HG03064 (cell line): ENCODE data around the gene FREY1.
A peak's percentile ranks its signal among the peaks of the same experiment; 100 is the strongest.

Experiments
- ATAC-seq: cut with Tn5 transposase; IDR thresholded peaks from one replicate; pipeline ENCODE4 v1.9.1; 2021; ENCODE audit warnings: low read depth; ENCODE audit not compliant: unreplicated experiment

Gene FREY1

GRCh38 chr11:45929486-45930030 is 22.5 kb upstream of the FREY1 start:
- ATAC-seq = peak; percentile 7

DNA sequence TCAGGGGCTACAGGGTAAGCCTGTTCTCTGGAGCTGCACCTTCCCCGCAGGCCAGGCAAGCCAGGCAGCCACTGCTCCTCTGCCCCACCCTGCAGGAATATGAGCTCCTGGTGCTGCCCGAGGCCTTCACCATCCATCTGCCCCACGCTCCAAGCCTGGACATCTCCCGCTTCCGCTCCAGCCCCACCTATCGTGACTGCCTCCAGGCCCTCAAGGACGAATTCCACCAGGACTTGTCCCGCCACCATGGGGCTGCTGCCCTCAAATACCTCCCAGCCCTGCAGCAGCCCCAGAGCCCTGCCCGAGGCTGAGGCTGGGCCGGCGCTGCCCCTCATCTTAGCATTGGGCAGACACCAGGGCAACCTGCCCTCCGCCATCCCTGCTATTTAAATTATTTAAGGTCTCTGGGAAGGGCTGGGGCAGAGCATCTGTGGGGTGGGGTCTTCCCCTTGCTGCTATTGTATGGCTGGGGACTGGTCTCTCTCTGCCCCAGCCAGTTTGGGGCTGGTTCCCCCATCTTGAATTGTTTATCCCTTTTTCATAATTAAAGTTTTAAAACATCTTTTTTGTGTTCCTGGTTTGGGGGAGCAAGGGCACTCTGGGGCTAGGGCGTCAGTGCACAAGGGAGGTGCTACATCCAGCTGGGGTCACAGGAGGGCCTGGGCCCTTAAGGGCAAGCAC is 21.6 kb upstream of the FREY1 start:
- no peak for ATAC-seq

GRCh38 chr11:45927684-45928413 is 20.8 kb upstream of the FREY1 start:
- no peak for ATAC-seq

- ATAC-seq = no peak
These were observed 20.2 kb upstream of the FREY1 start for GRCh38 chr11:45927332-45927683.

DNA sequence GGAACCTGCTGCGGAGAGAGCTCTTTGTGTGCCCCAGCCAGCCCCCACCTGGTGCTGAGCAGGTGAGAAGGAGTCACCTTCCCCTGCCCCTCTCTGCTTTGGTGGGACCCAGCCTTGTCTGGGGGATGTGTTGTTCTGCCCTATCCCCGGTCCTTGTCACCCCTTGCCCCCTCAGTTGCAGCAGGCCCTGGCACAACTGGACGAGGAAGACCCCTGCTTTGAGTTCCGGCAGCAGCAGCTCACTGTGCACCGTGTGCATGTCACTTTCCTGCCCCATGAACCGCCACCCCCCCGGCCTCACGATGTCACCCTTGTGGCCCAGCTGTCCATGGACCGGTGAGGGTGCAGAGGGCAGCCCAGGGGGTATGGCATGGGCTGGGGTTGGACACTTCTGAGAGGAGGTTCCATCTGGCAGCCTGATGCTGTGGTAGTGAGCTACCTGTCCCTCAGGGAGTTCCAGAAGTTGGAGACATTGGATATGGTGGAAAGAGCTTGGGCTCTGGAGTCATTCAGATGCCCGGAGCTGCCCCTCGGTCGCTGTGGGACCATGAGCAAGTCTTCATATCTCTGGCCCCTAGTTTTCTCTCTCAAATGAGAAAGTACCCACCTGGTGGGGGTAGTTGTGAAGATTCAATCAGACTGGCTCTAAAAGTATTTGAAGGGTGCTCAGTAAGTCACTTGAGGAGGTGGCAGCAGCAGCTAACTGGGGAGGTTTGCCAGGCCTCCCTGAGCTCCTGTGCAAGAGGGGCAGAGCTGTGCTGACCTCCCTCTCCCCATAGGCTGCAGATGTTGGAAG is 19.7 kb upstream of the FREY1 start:
- ATAC-seq = no peak

- ATAC-seq = no peak
These were observed 18.9 kb upstream of the FREY1 start for GRCh38 chr11:45926001-45926401.

DNA sequence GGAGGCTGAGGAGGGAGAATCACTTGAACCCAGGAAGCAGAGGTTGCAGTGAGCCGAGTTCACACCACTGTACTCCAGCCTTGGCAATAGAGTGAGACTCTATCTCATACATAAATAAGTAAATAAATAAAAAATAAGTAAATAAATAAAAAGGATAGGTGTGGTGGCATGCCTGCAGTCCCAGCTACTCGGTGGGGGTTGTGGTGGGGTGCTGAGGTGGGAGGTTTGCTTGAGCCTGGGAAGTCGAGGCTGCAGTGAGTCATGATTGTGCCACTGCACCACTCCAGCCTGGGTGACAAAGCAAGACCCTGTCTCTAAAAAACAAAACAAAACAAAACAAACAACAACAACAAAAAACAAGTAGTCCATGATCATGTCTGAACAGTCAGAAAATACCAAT is 18.5 kb upstream of the FREY1 start:
- no peak for ATAC-seq

GRCh38 chr11:45924927-45925326 is 17.9 kb upstream of the FREY1 start:
- ATAC-seq = no peak

DNA sequence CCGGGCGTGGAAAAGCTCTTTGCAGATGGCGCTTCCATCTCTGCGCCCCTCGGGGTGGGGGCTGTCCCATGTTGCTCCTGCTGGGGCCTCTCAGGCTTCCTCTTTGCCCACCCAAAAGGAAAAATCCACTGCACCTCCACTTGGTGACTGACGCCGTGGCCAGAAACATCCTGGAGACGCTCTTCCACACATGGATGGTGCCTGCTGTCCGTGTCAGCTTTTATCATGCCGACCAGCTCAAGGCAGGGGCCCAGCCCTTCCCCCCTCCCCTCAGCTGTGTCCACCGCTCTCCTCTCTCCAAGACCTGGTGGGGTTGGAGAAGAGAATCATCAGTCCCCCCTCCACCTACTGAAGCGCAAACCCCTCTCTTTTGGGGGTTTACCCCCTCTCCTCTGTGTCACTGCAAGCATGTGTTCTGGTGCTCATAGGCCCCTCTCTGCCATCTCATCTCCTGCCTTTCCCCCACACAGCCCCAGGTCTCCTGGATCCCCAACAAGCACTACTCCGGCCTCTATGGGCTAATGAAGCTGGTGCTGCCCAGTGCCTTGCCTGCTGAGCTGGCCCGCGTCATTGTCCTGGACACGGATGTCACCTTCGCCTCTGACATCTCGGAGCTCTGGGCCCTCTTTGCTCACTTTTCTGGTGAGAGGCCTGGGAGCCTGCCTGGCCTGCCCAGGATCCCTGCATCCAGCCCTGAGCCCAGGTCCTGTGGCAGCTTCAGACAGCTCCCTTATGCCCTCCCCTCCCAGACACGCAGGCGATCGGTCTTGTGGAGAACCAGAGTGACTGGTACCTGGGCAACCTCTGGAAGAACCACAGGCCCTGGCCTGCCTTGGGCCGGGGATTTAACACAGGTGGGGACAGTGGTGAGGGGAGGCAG is 17.2 kb upstream of the FREY1 start:
- ATAC-seq = no peak

DNA sequence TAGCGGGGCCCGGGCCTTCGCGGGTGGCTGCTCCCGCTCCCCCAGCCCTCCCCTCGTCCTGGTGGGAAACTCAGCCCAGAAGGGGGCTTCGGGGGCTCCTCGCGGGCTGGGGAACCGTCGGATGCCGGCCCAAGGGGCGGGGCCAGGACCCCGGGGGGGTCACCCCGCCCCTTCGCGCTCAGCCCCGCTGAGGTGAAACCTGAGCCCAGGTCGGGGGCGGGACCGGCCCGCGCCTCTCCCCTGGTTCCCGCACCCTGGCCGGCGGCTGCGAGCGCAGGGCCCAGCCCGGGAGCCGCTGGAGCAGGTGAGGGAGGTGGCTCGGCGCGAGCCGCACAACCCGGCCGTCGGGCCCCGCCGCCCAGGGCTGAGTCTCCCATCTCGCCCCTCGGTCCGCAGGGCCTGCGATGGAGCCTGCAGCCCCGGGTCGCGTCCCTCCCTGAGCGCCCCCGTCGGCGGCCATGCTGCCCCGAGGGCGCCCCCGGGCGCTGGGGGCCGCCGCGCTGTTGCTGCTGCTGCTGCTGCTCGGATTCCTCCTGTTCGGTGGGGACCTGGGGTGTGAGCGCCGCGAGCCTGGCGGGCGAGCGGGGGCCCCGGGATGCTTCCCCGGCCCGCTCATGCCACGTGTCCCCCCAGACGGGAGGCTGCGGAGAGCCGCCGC is 15.5 kb upstream of the FREY1 start, which contains the start of gene LARGE2:
Gene LARGE2 (plus strand): TSS at position 232 of the 658 bp plus-strand sequence. CDS start 227 bp downstream, at position 459.
- ATAC-seq = no peak

GRCh38 chr11:45921561-45922424 is 14.7 kb upstream of the FREY1 start:
- no peak for ATAC-seq

DNA sequence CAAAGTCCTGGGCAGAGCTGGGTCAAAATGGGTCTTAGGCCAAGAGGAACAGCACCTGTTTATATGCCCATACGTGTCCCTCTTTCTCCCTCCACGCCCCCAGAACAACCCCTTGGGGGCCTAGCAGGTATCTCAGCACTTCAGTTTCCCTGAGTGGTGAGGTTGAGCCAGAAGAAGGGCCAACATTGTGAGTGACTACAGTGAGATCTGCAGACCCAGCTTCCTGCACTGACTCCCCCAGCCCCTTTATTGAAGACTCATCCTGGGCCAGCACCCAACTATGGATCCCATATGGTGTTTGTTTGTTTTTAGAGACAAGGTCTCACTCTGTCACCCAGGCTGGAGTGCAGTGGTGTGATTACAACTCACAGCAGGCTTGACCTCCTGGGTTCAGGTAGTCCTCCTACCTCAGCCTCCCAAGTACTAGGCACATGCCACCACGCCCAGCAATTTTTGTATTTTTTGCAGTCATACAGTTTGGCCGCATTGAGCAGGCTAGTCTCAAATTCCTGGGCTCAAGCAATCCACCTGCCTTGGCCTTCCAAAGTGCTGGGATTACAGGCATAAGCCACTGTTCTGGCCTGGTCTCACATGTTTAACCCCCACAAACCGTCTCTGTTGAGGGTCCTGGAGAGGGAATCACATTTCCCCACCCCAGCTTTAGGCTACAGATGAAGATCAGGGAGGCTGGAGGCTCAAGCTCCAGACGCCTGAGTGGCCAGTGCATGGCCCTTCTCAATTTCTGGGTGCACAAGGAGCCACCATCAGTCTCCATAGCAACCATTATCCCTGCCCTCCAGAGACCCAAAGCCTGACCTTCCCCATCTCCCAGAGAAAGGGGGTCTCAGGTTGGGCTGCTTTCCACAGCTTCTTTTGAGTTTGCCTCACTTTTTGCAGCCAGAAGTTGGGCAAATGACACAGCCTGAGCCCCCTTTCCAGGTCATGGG is 13.7 kb upstream of the FREY1 start:
- ATAC-seq = no peak

GRCh38 chr11:45919806-45920530 is 12.9 kb upstream of the FREY1 start:
- no peak for ATAC-seq

- ATAC-seq = no peak
These were observed 12.0 kb upstream of the FREY1 start for GRCh38 chr11:45918962-45919675.

- no peak for ATAC-seq
These were observed 11.4 kb upstream of the FREY1 start for GRCh38 chr11:45918331-45918941.
